COLO829 (cell line): Measurements from ENCODE around the gene TIGD2.

ENCODE experiments used
- DNase-seq: peaks from one replicate; pipeline ENCODE4 v3.0.0; 2012; ENCODE audit warnings: low spot score

The TIGD2 gene

GRCh38 chr4:89162987-89163386 is 51.7 kb downstream of the TIGD2 start:
- no peak for DNase-seq

GRCh38 chr4:89164400-89164799 is 53.1 kb downstream of the TIGD2 start:
- no peak for DNase-seq
